Mesenchymal stem cell (in vitro differentiated cells and primary cell): ENCODE results near the gene CDH23.

Experiments
- DNase-seq: peaks from one replicate; pipeline ENCODE4 v3.0.0-alpha.2; 2013
- H2AFZ ChIP-seq: one replicate; pipeline ENCODE4 v1.6.1; 2013; ENCODE audit warnings: low read depth, mild to moderate bottlenecking, control low read depth, inconsistent platforms, low read length, moderate library complexity
- H2AK5ac ChIP-seq: 2 replicates; pipeline ENCODE4 v1.6.1; 2013; ENCODE audit warnings: low read length, moderate library complexity, mild to moderate bottlenecking, inconsistent platforms; ENCODE audit not compliant: severe bottlenecking
- H2BK120ac ChIP-seq: one replicate; pipeline ENCODE4 v1.6.1; 2013; ENCODE audit warnings: low read depth, mild to moderate bottlenecking, inconsistent platforms, low read length, moderate library complexity
- H2BK12ac ChIP-seq, 2 experiments: one replicate each; pipeline ENCODE4 v1.6.1; 2013; ENCODE audit warnings: inconsistent platforms in 2 of 2, low read length in 2 of 2, mild to moderate bottlenecking in 2 of 2, moderate library complexity in 2 of 2, control low read depth in 1 of 2
- H2BK15ac ChIP-seq: one replicate; pipeline ENCODE4 v1.6.1; 2013; ENCODE audit warnings: mild to moderate bottlenecking, low read depth, inconsistent platforms; ENCODE audit not compliant: poor library complexity, severe bottlenecking
- H2BK5ac ChIP-seq: 2 replicates; pipeline ENCODE4 v1.6.1; 2013; ENCODE audit warnings: low read depth, mild to moderate bottlenecking, low read length, control low read depth, inconsistent platforms; ENCODE audit not compliant: poor library complexity, severe bottlenecking
- H3K14ac ChIP-seq, 2 experiments: one replicate each; pipeline ENCODE4 v1.6.1; 2013; ENCODE audit warnings: inconsistent platforms in 2 of 2, low read length in 2 of 2, control low read depth in 1 of 2, mild to moderate bottlenecking in 1 of 2, moderate library complexity in 1 of 2
- H3K18ac ChIP-seq, 2 experiments: one replicate each; pipeline ENCODE4 v1.6.1; 2013; ENCODE audit warnings: inconsistent platforms in 2 of 2, low read length in 2 of 2, control low read depth in 1 of 2, low read depth in 1 of 2, mild to moderate bottlenecking in 1 of 2
- H3K23ac ChIP-seq, 2 experiments: one replicate each; pipeline ENCODE4 v1.6.1; 2013; ENCODE audit warnings: inconsistent platforms in 2 of 2, low read length in 2 of 2, mild to moderate bottlenecking in 2 of 2, moderate library complexity in 2 of 2, control low read depth in 1 of 2
- H3K27ac ChIP-seq: 2 replicates; pipeline ENCODE4 v1.5.1; 2013; ENCODE audit warnings: mild to moderate bottlenecking, moderate library complexity, low read length, control low read depth, inconsistent platforms; ENCODE audit not compliant: poor library complexity, severe bottlenecking
- H3K27me3 ChIP-seq, 2 experiments: 2 replicates each; pipeline versions ENCODE4 v1.6.1 to v1.7.0; 2013; ENCODE audit warnings: low read length in 2 of 2, mild to moderate bottlenecking in 2 of 2, moderate library complexity in 2 of 2, control low read depth in 1 of 2, inconsistent platforms in 1 of 2; ENCODE audit not compliant: control insufficient read depth in 1 of 2, insufficient read depth in 1 of 2
- H3K36me3 ChIP-seq, 2 experiments: 2 replicates each; pipeline versions ENCODE4 v1.6.1 to v1.7.0; 2013; ENCODE audit warnings: low read length in 2 of 2, control low read depth in 1 of 2, inconsistent platforms in 1 of 2, low read depth in 1 of 2, mild to moderate bottlenecking in 1 of 2; ENCODE audit not compliant: insufficient read depth in 2 of 2, control insufficient read depth in 1 of 2
- H3K4ac ChIP-seq, 2 experiments: one replicate each; pipeline ENCODE4 v1.6.1; 2013; ENCODE audit warnings: inconsistent platforms in 2 of 2, low read length in 2 of 2, mild to moderate bottlenecking in 2 of 2, moderate library complexity in 2 of 2, control low read depth in 1 of 2, low read depth in 1 of 2
- H3K4me1 ChIP-seq: 2 replicates; pipeline ENCODE4 v1.6.1; 2013; ENCODE audit warnings: low read depth, low read length, control low read depth; ENCODE audit not compliant: control insufficient read depth, insufficient read depth
- H3K4me2 ChIP-seq: 2 replicates; pipeline ENCODE4 v1.6.1; 2013; ENCODE audit warnings: low read length, mild to moderate bottlenecking, inconsistent platforms; ENCODE audit not compliant: poor library complexity, severe bottlenecking
- H3K4me3 ChIP-seq, 2 experiments: 2 replicates each; pipeline versions ENCODE4 v1.5.1 to v1.7.0; 2013; ENCODE audit warnings: low read length in 2 of 2, mild to moderate bottlenecking in 2 of 2, control low read depth in 1 of 2, low read depth in 1 of 2; ENCODE audit not compliant: insufficient read depth in 1 of 2
- H3K79me1 ChIP-seq: replicated peaks from 2 replicates; pipeline ENCODE4 v1.6.1; 2013; ENCODE audit warnings: mild to moderate bottlenecking, control low read depth, low read length, inconsistent platforms; ENCODE audit not compliant: poor library complexity, severe bottlenecking
- H3K9ac ChIP-seq: 2 replicates; pipeline ENCODE4 v1.7.0; 2013; ENCODE audit warnings: mild to moderate bottlenecking, low read length, moderate library complexity
- H3K9me3 ChIP-seq: 2 replicates; pipeline ENCODE4 v1.7.0; 2013; ENCODE audit warnings: mild to moderate bottlenecking, low read length; ENCODE audit not compliant: control insufficient read depth
- H4K8ac ChIP-seq: one replicate; pipeline ENCODE4 v1.6.1; 2013; ENCODE audit warnings: inconsistent platforms, mild to moderate bottlenecking, low read length, moderate library complexity
- H4K91ac ChIP-seq: one replicate; pipeline ENCODE4 v1.6.1; 2013; ENCODE audit warnings: mild to moderate bottlenecking, low read length, inconsistent platforms
- WGBS: methylation state at CpG from one replicate; pipeline ENCODE4 v1.1.7; 2013; ENCODE audit warnings: mixed read lengths; 5-methylcytosine and 5-hydroxymethylcytosine counted together

The CDH23 gene

DNA sequence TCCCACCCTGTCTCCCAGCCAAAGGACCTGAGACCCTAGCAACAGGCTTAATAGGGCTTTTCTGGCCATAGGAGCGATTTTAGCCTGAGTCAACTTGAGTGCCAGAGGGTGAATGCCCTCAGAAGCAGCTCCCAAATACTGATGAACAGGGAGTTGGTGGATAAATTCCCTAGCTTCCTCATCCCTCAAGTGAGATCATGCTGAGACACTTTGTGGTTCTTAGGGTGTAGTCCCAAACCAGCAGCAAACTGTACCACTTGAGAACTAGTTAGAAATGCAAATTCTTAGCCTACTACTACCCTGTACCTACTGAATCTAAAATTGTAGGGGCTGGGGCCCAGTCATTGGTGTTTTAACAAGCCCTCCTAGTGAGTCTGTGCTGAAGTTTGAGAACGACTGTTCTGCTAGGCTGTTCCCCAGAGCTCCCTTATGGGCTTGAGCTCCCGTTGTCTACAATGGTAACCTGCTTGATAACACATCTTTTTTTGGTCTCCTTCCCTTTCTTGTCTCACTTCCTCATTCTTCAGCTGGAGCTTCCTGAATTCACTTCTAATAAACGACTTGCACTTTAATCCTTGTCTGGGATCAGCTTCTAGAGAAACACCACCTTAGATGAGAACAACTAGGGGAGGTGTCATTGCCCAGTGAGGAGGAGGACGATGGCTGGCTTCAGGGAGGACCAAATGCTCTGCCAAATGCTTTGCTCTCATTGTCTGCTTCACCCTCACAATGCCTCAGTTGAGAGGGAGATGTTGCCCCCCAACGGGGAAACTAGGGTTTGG lies 18.2 kb upstream of the CDH23 start:
- Histone ChIP-seq H3K4me3 (no peak overlapping the region), H3K9me3 (no peaks in the 10 kb centered on the region), H2BK12ac (no peak overlapping the region), H4K8ac (no peak overlapping the region), H3K14ac (no peak overlapping the region), H2AFZ (no peak overlapping the region), H3K79me1 (no peaks in the 10 kb centered on the region), H2AK5ac (no peak overlapping the region), H3K36me3 (no peaks in the 10 kb centered on the region), H3K4me2 (no peak overlapping the region), H2BK15ac (no peak overlapping the region), H3K23ac (no peak overlapping the region), H2BK5ac (no peak overlapping the region), H4K91ac (no peak overlapping the region), H3K4me1 (peaks cover 2% of the 10 kb centered on the region), H2BK120ac (no peak overlapping the region), H3K18ac (no peak overlapping the region), H3K27me3 (peaks cover 4 to 61% of the 10 kb centered on the region in 2 experiments), H3K9ac (no peak overlapping the region), H3K4ac (no peak overlapping the region), H3K27ac (no peak overlapping the region)
- no peak for DNase-seq
- 68% methylated on average over 5 of the region's 6 CpGs for WGBS

DNA sequence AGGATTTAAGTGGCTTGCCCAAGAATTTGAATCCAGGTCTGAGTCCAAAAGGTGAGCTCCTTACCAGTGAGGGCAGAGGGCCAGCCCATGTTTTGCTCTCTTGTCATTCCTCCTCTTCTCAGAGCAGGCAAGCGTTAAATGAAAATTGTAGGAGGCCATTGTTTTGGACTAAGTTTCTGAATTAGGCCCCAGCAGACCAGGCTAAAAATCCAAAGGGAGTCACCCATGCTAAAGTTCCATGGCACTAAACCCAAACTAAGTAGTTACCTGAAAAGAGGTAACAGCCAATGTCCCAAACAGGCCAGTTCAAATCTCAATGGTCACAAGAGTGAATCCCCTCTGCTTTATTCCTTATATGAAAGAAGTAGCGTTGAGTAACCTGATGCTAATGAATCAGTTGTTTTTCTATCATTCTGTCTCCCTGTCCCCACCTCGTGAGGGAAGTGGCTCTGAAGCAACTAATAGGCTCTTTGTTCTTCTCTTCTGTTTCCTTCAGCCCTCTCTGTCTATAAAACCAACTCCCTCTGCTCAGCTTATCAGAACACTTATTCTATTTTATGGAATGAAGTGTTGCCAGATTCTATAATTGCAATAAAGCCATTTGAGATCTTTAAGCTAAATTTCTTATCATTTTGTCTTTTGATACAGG lies 17.5 kb upstream of the CDH23 start:
- Histone ChIP-seq H3K36me3 (no peaks in the 10 kb centered on the region), H3K23ac (no peak overlapping the region), H2AFZ (no peak overlapping the region), H3K27me3 (peaks cover 0 to 58% of the 10 kb centered on the region in 2 experiments), H2BK120ac (no peak overlapping the region), H3K4me3 (no peak overlapping the region), H3K4ac (no peak overlapping the region), H2BK5ac (no peak overlapping the region), H3K4me2 (no peak overlapping the region), H2BK15ac (no peak overlapping the region), H3K18ac (no peak overlapping the region), H3K9me3 (no peaks in the 10 kb centered on the region), H3K14ac (no peak overlapping the region), H3K27ac (no peak overlapping the region), H2BK12ac (no peak overlapping the region), H3K4me1 (peaks cover 2% of the 10 kb centered on the region), H4K8ac (no peak overlapping the region), H4K91ac (no peak overlapping the region), H3K9ac (no peak overlapping the region), H3K79me1 (no peaks in the 10 kb centered on the region), H2AK5ac (no peak overlapping the region)
- 100% methylated on average over 1 of the region's 3 CpGs for WGBS
- DNase-seq: no peak

DNA sequence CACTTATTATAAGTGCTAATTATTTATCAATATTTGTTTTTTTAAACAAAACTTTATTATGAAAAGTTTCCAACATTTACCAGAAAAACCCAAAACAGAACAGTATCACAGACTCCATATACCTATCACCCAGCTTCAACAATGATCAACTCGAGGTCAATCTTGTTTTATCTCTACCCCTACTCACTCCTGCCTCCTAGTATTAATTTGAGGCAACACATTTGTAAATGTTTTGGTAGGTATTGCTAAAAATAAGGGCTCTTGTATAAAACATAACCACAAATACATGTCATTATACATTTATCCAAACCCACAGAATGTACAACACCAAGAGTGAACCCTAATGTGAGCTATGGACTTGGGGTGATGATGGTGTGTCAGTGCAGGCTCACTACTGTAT lies 15.9 kb upstream of the CDH23 start:
- no peaks in the 10 kb centered on the region for H3K36me3 ChIP-seq
- WGBS: no CpG with 5 or more reads among the region's 1 CpG

DNA sequence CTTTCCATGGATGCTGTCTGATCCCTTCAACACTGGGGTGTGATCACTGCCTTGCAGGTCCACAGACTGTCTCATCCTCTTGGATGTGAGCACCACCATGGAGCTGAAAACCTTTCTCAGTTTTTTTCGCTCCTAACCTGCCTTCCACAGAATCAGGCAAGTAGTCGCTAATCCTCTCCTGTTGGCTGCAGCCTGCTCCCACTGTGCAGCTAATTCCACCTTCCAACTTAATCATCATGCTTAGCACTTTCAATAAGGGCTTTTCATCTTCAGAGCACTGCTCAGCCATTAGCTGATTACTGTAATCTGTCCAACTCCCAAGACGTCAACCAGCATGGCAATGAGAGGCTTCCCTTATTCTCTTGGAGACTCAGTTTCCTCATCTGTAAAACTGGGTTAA lies 15.1 kb upstream of the CDH23 start:
- Histone ChIP-seq H2AK5ac (no peak overlapping the region), H3K9me3 (no peaks in the 10 kb centered on the region), H3K4me2 (no peak overlapping the region), H3K23ac (no peak overlapping the region), H4K8ac (no peak overlapping the region), H2BK12ac (no peak overlapping the region), H3K4me1 (peaks cover 2% of the 10 kb centered on the region), H2BK15ac (no peak overlapping the region), H3K27ac (no peak overlapping the region), H3K14ac (no peak overlapping the region), H3K18ac (no peak overlapping the region), H2AFZ (no peak overlapping the region), H3K4ac (no peak overlapping the region), H3K36me3 (no peaks in the 10 kb centered on the region), H3K27me3 (peaks cover 0 to 52% of the 10 kb centered on the region in 2 experiments), H3K9ac (no peak overlapping the region), H3K4me3 (no peak overlapping the region), H2BK120ac (no peak overlapping the region), H2BK5ac (no peak overlapping the region), H3K79me1 (no peaks in the 10 kb centered on the region), H4K91ac (no peak overlapping the region)
- no peak for DNase-seq
- WGBS: 76% methylated on average over 3 of the region's 3 CpGs

More for the DNA sequence above, 15.9 kb upstream of the CDH23 start:
- H2BK15ac ChIP-seq: no peak overlapping the region
- H3K9me3 ChIP-seq: no peaks in the 10 kb centered on the region
- no peak overlapping the region for H3K18ac ChIP-seq
- H3K14ac ChIP-seq: no peak overlapping the region
- H2BK12ac ChIP-seq: no peak overlapping the region
- no peaks in the 10 kb centered on the region for H3K79me1 ChIP-seq
- no peak overlapping the region for H3K27ac ChIP-seq
- H4K8ac ChIP-seq: no peak overlapping the region
- no peak overlapping the region for H2BK5ac ChIP-seq
- DNase-seq: no peak
- no peak overlapping the region for H3K4me3 ChIP-seq
- H3K4me1 ChIP-seq: peaks cover 2% of the 10 kb centered on the region
- no peak overlapping the region for H2BK120ac ChIP-seq
- H3K27me3 ChIP-seq: peaks cover 0 to 50% of the 10 kb centered on the region in 2 experiments
- H2AFZ ChIP-seq: no peak overlapping the region
- no peak overlapping the region for H3K23ac ChIP-seq
- H4K91ac ChIP-seq: no peak overlapping the region
- H2AK5ac ChIP-seq: no peak overlapping the region
- no peak overlapping the region for H3K4me2 ChIP-seq
- no peak overlapping the region for H3K9ac ChIP-seq
- H3K4ac ChIP-seq: no peak overlapping the region
